Stimulated activated CD8-positive, alpha-beta memory T cell treated with anti-CD3 and anti-CD28 coated beads, Interleukin-7, amount 100 ng/mL, for 1 hour (primary cell): ENCODE measurements around the gene CCNB1IP1.
"Not testable (repeated sequence)": the region's sequence is repeated elsewhere in the genome, so short reads cannot be mapped to it uniquely, and the experiment has no call there.

Experiments used
- DNase-seq, 2 donors: peaks; one replicate each; pipeline ENCODE4 v3.0.0-alpha.2; 2020; ENCODE audit warnings: low read depth in 2 of 2

The CCNB1IP1 gene

GRCh38 chr14:20332788-20333493 lies at the start of gene CCNB1IP1:
Gene CCNB1IP1, minus strand, starts transcription at chr14:20333279. Its CDS starts 16,756 bp downstream, at chr14:20316523.
- no peak for DNase-seq

GRCh38 chr14:20382526-20382925 lies 49.4 kb upstream of the CCNB1IP1 start:
- no peak for DNase-seq

GRCh38 chr14:20381341-20381740 lies 48.3 kb upstream of the CCNB1IP1 start:
- DNase-seq, result no peak

GRCh38 chr14:20380681-20381080 lies 47.6 kb upstream of the CCNB1IP1 start:
- no peak for DNase-seq

GRCh38 chr14:20379743-20380142 lies 46.7 kb upstream of the CCNB1IP1 start:
- no peak for DNase-seq

- DNase-seq, result no peak
Observed at GRCh38 chr14:20377171-20377570, 44.1 kb upstream of the CCNB1IP1 start.

- DNase-seq, result no peak
Observed at GRCh38 chr14:20376071-20376588, 43.1 kb upstream of the CCNB1IP1 start.

- DNase-seq, result no peak
Observed at GRCh38 chr14:20375471-20375870, 42.4 kb upstream of the CCNB1IP1 start.

GRCh38 chr14:20372796-20373195 lies 39.7 kb upstream of the CCNB1IP1 start:
- DNase-seq, result no peak

- DNase-seq, result no peak
Observed at GRCh38 chr14:20365928-20366327, 32.8 kb upstream of the CCNB1IP1 start.

- DNase-seq, result not testable (repeated sequence)
Observed at GRCh38 chr14:20358474-20358873, 25.4 kb upstream of the CCNB1IP1 start.

GRCh38 chr14:20356422-20356821 lies 23.3 kb upstream of the CCNB1IP1 start:
- DNase-seq, result no peak

- no peak for DNase-seq
Observed at GRCh38 chr14:20350860-20351259, 17.8 kb upstream of the CCNB1IP1 start.

GRCh38 chr14:20350282-20350681 lies 17.2 kb upstream of the CCNB1IP1 start:
- no peak for DNase-seq

- no peak for DNase-seq
Observed at GRCh38 chr14:20347747-20348146, 14.7 kb upstream of the CCNB1IP1 start.

- no peak for DNase-seq
Observed at GRCh38 chr14:20346713-20347112, 13.6 kb upstream of the CCNB1IP1 start.

- DNase-seq, result no peak
Observed at GRCh38 chr14:20345366-20345765, 12.3 kb upstream of the CCNB1IP1 start.

GRCh38 chr14:20343862-20344220 lies 10.8 kb upstream of the CCNB1IP1 start:
- no peak for DNase-seq

- peak; percentile 68 to 69 for DNase-seq
Observed at GRCh38 chr14:20343092-20343861, 10.2 kb upstream of the CCNB1IP1 start, which contains the start of gene PARP2. Gene PARP2, plus strand, starts transcription at chr14:20343635. Its CDS starts 7 bp downstream, at chr14:20343642.

GRCh38 chr14:20341646-20342045 lies 8.6 kb upstream of the CCNB1IP1 start:
- no peak for DNase-seq

GRCh38 chr14:20341032-20341431 lies 8.0 kb upstream of the CCNB1IP1 start:
- not testable (repeated sequence) for DNase-seq

- no peak for DNase-seq
Observed at GRCh38 chr14:20334017-20334416, 938 bp upstream of the CCNB1IP1 start.

GRCh38 chr14:20333494-20333841 lies 389 bp upstream of the CCNB1IP1 start:
- DNase-seq, result no peak
